ENCODE data around the gene POU2AF3.
"Not testable (repeated sequence)": the region's sequence is repeated elsewhere in the genome, so short reads cannot be mapped to it uniquely, and the experiment has no call there.

POU2AF3 gene

DNA sequence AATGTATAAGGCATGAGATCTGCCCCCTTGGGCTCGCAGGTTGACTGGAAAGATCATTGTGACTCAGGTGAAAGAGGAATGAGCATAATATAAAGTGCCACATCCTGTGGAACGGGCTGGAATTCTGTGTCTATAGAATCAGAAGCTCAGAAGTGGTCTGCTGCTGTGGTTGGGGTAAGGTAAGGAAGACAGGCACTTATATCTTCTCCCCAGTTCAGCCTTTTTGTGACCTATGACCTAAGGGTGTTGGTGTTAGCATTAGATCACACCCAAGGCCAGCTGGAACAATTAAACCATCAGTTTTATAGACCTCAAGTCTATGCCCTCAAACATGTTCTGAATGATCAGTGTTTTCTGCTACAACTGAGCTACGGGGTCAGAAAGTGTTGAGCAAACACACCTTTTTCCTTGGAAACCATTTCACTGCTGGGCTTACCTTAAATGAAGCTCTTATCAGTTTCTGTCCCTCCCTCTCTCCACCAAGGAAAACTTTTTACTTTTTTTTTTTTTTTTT is 15.7 kb upstream of the POU2AF3 start:
- no peak overlapping the region for H3K4me3 ChIP-seq (ENCODE audit: low read length)
- H3K9ac ChIP-seq (ENCODE audit: low read length) = no peak overlapping the region
- H3K27ac ChIP-seq (ENCODE audit: low read depth, low read length) = no peak overlapping the region

DNA sequence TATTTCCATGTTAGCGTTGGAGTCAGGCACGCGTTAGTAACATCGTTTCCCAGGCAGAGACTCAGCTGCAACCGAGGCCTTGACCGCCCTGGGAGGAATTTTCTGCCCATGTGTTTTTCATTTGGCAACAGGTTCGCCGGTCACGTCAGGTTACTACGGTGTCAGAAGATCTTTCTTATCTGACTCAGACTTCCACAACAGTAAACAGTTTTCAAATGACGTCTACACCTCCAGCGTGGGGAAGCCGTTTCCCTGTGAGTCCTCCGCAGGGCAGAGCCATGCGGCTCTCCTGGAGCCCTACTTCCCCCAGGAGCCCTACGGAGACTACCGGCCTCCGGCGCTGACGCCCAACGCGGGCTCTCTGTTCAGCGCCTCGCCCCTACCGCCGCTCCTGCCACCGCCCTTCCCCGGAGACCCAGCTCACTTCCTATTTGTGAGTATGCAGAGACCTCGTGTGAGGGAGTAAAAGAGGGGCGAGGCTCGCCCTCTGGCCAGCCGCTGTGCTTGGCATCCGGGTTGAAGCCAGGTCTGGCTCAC is 14.3 kb upstream of the POU2AF3 start:
- Histone ChIP-seq H3K9ac (ENCODE audit: low read length) (no peak overlapping the region), H3K4me3 (ENCODE audit: low read length) (no peak overlapping the region), H3K36me3 (ENCODE audit: control insufficient read depth, insufficient read depth, low read length) (no peaks in the 10 kb centered on the region), H3K27me3 (ENCODE audit: control insufficient read depth, insufficient read depth, low read length) (no peaks in the 10 kb centered on the region), H3K4me1 (ENCODE audit: control insufficient read depth, insufficient read depth, low read length) (peaks cover 6% of the 10 kb centered on the region), H3K27ac (ENCODE audit: low read depth, low read length) (no peak overlapping the region)

More for the DNA sequence above, 15.7 kb upstream of the POU2AF3 start:
- Histone ChIP-seq H3K4me1 (ENCODE audit: control insufficient read depth, insufficient read depth, low read length) (peaks cover 6% of the 10 kb centered on the region), H3K27me3 (ENCODE audit: control insufficient read depth, insufficient read depth, low read length) (no peaks in the 10 kb centered on the region), H3K36me3 (ENCODE audit: control insufficient read depth, insufficient read depth, low read length) (no peaks in the 10 kb centered on the region)

GRCh38 chr11:111285189-111286091 is 12.9 kb upstream of the POU2AF3 start:
- peak overlapping the region; percentile 11 for H3K4me3 ChIP-seq (ENCODE audit: low read length)
- no peak overlapping the region for H3K9ac ChIP-seq (ENCODE audit: low read length)
- no peaks in the 10 kb centered on the region for H3K27me3 ChIP-seq (ENCODE audit: control insufficient read depth, insufficient read depth, low read length)
- H3K27ac ChIP-seq (ENCODE audit: low read depth, low read length) = no peak overlapping the region
- no peaks in the 10 kb centered on the region for H3K36me3 ChIP-seq (ENCODE audit: control insufficient read depth, insufficient read depth, low read length)
- peaks cover 6% of the 10 kb centered on the region for H3K4me1 ChIP-seq (ENCODE audit: control insufficient read depth, insufficient read depth, low read length)

GRCh38 chr11:111291764-111292163 is 6.6 kb upstream of the POU2AF3 start:
- Histone ChIP-seq H3K27me3 (ENCODE audit: control insufficient read depth, insufficient read depth, low read length) (no peaks in the 10 kb centered on the region), H3K27ac (ENCODE audit: low read depth, low read length) (no peak overlapping the region), H3K4me1 (ENCODE audit: control insufficient read depth, insufficient read depth, low read length) (no peaks in the 10 kb centered on the region), H3K36me3 (ENCODE audit: control insufficient read depth, insufficient read depth, low read length) (no peaks in the 10 kb centered on the region), H3K4me3 (ENCODE audit: low read length) (no peak overlapping the region), H3K9ac (ENCODE audit: low read length) (no peak overlapping the region)

DNA sequence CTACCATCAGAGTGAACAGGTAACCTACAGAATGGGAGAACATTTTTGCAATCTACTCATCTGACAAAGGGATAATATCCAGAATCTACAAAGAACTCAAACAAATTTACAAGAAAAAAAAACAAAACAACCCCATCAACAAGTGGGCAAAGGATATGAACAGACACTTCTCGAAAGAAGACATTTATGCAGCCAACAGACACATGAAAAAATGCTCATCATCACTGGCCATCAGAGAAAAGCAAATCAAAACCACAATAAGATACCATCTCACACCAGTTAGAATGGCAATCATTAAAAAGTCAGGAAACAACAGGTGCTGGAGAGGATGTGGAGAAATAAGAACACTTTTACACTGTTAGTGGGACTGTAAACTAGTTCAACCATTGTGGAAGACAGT is 5.9 kb upstream of the POU2AF3 start:
- H3K4me3 ChIP-seq (ENCODE audit: low read length) = not testable (repeated sequence)

DNA sequence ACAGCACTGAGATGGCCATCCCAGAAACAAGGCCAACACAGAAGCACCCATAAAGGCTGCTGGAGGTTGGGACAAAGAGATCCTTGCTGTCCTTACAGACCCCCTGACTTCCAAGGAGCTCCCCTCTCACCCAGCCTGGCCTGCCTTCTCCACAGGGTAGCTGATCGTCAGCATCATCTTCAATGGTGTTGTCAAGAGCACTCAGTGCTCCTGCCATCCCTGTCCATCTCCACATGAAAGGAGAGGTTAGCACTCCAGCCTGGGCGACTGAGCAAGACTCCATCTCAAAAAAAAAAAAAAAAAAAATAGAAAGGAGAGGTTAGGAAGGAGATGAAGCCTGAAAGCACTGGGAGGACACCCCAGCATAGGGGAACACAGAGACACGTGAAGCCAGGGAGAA is 2.1 kb upstream of the POU2AF3 start:
- H3K27ac ChIP-seq (ENCODE audit: low read depth, low read length) = no peak overlapping the region
- H3K4me1 ChIP-seq (ENCODE audit: control insufficient read depth, insufficient read depth, low read length) = peaks cover 13% of the 10 kb centered on the region
- no peaks in the 10 kb centered on the region for H3K27me3 ChIP-seq (ENCODE audit: control insufficient read depth, insufficient read depth, low read length)
- no peak overlapping the region for H3K9ac ChIP-seq (ENCODE audit: low read length)
- no peaks in the 10 kb centered on the region for H3K36me3 ChIP-seq (ENCODE audit: control insufficient read depth, insufficient read depth, low read length)
- no peak overlapping the region for H3K4me3 ChIP-seq (ENCODE audit: low read length)

More for the DNA sequence above, 5.9 kb upstream of the POU2AF3 start:
- not testable (repeated sequence) for H3K9ac ChIP-seq (ENCODE audit: low read length); H3K4me1 ChIP-seq (ENCODE audit: control insufficient read depth, insufficient read depth, low read length); H3K36me3 ChIP-seq (ENCODE audit: control insufficient read depth, insufficient read depth, low read length); H3K27ac ChIP-seq (ENCODE audit: low read depth, low read length); H3K27me3 ChIP-seq (ENCODE audit: control insufficient read depth, insufficient read depth, low read length)

DNA sequence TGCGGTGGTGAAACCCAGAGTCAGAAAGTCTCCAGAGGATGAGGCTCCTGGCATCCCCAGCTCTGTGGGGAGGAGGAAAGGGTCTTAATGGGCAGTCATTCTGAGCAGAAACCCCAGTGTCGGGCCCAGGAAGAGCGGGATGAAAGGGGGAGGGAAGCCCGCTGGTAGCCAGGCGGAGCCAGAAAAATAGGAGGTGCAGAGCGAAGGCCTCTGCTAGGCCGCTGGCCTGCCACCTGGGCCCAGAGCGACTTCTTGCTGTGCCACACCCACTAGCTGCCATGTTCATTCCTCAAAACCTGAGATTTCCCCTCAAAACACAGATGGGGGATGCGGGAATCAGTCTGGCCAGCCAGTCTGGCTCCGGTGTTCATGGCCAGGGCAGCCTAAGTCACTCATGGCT is 650 bp upstream of the POU2AF3 start:
- Histone ChIP-seq H3K27me3 (ENCODE audit: control insufficient read depth, insufficient read depth, low read length) (no peaks in the 10 kb centered on the region), H3K4me1 (ENCODE audit: control insufficient read depth, insufficient read depth, low read length) (peaks cover 17% of the 10 kb centered on the region), H3K4me3 (ENCODE audit: low read length) (no peak overlapping the region), H3K9ac (ENCODE audit: low read length) (no peak overlapping the region), H3K27ac (ENCODE audit: low read depth, low read length) (no peak overlapping the region), H3K36me3 (ENCODE audit: control insufficient read depth, insufficient read depth, low read length) (no peaks in the 10 kb centered on the region)

GRCh38 chr11:111299101-111300026 is 1.0 kb downstream of the POU2AF3 start:
- H3K4me1 ChIP-seq (ENCODE audit: control insufficient read depth, insufficient read depth, low read length) = peaks cover 23% of the 10 kb centered on the region
- H3K27ac ChIP-seq (ENCODE audit: low read depth, low read length) = peak overlapping the region; percentile 94
- H3K4me3 ChIP-seq (ENCODE audit: low read length) = peak overlapping the region; percentile 84
- no peaks in the 10 kb centered on the region for H3K27me3 ChIP-seq (ENCODE audit: control insufficient read depth, insufficient read depth, low read length)
- no peaks in the 10 kb centered on the region for H3K36me3 ChIP-seq (ENCODE audit: control insufficient read depth, insufficient read depth, low read length)
- peak overlapping the region; percentile 85 for H3K9ac ChIP-seq (ENCODE audit: low read length)

DNA sequence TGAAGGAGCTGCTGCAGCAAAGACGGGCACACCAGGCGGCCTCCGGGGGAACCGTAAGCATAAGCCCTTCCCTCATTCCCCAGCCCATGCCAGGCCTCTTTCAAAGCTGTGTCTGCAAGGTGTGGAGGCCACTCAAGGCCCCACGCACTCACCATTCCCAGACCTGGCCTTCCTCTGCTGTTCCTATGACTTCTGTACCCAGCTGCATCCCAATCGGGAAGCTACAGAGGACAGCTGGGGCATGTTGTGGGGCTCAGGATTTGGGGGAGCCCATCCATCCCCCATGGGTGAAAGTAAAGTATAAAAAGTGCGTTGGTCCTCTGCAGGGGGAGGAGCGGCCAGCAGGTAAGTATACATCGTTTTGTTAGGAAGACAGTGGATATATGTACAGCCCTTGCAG is 2.2 kb downstream of the POU2AF3 start:
- peak overlapping the region; percentile 49 for H3K4me3 ChIP-seq (ENCODE audit: low read length)
- H3K36me3 ChIP-seq (ENCODE audit: control insufficient read depth, insufficient read depth, low read length) = no peaks in the 10 kb centered on the region
- H3K27ac ChIP-seq (ENCODE audit: low read depth, low read length) = no peak overlapping the region
- no peaks in the 10 kb centered on the region for H3K27me3 ChIP-seq (ENCODE audit: control insufficient read depth, insufficient read depth, low read length)
- peaks cover 23% of the 10 kb centered on the region for H3K4me1 ChIP-seq (ENCODE audit: control insufficient read depth, insufficient read depth, low read length)
- no peak overlapping the region for H3K9ac ChIP-seq (ENCODE audit: low read length)

DNA sequence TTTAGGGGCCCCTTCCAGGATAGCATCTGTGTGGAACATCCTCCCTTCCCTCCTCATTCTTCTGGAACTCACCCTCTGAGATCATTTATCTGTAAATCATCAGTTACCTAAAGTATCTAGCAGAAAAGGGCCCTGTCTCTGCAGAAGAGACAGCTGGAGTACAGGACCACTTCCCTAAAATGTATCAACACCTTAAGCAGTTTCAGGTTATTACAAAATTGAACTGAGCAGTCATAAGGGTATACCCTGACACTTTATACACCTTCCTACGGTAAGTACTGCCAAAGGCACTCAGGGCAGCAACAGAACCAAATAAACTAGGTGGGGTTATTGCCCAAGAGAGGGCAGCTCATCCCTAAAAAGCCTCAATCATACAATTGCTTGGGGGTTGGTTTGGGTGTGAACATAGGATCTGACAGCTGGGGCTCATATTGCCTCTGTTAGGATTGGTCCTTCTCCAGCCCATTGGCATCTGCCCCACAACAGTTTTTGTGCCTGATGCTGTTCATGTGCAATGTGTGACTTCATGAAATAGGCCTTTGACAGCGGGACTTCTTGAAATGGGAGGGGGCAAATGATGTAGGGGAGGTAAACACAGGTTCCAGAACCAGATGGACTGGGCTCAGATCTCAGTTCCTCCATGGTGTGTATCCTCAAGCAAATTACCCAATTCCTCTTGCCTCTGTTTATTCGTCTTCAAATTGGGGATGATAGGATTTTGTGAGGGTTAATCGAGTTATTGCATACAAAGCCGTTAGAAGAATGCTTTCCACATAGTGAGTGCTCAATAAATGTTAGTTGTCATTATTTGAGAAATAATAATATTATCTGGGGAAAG is 2.9 kb downstream of the POU2AF3 start:
- H3K27ac ChIP-seq (ENCODE audit: low read depth, low read length) = no peak overlapping the region
- no peaks in the 10 kb centered on the region for H3K27me3 ChIP-seq (ENCODE audit: control insufficient read depth, insufficient read depth, low read length)
- H3K4me3 ChIP-seq (ENCODE audit: low read length) = no peak overlapping the region
- no peak overlapping the region for H3K9ac ChIP-seq (ENCODE audit: low read length)
- no peaks in the 10 kb centered on the region for H3K36me3 ChIP-seq (ENCODE audit: control insufficient read depth, insufficient read depth, low read length)
- peaks cover 23% of the 10 kb centered on the region for H3K4me1 ChIP-seq (ENCODE audit: control insufficient read depth, insufficient read depth, low read length)

DNA sequence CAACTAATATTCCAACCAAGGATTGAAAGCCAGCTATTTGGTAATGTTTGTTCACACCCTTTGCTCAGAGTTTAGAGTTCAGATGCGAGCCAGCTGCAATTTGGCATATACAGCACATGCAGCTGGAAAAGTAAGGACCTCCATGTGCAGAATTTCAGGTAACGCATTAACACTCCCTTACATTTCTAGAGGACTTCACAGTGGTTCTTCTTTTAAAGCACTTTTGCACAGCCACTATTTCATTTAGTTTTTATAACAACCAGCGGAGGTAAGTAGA is 3.4 kb downstream of the POU2AF3 start:
- no peak overlapping the region for H3K27ac ChIP-seq (ENCODE audit: low read depth, low read length)
- no peak overlapping the region for H3K9ac ChIP-seq (ENCODE audit: low read length)
- H3K4me1 ChIP-seq (ENCODE audit: control insufficient read depth, insufficient read depth, low read length) = peaks cover 23% of the 10 kb centered on the region
- no peak overlapping the region for H3K4me3 ChIP-seq (ENCODE audit: low read length)
- H3K36me3 ChIP-seq (ENCODE audit: control insufficient read depth, insufficient read depth, low read length) = no peaks in the 10 kb centered on the region
- H3K27me3 ChIP-seq (ENCODE audit: control insufficient read depth, insufficient read depth, low read length) = no peaks in the 10 kb centered on the region

Measured in rectal smooth muscle tissue (tissue), 1 donor.